ENCODE measurements around the gene RNF182. TPM values are rescaled to one million over a fixed set of nuclear protein-coding genes. Genes with fewer than 3 reads are reported as not detected.

Gene RNF182
- total and polyA plus RNA-seq, 8 donors, result 2.5 to 6.9 (median 5.4) TPM

- intact Hi-C loops (cut with DNase I), result no loop called here
- TF ChIP-seq CTCF (IDR thresholded peaks at IDR 0.05), result no peak
- ATAC-seq, result no peak
Observed at GRCh38 chr6:13978102-13978640, 53.4 kb downstream of the RNF182 start.

GRCh38 chr6:13978787-13979186 is 54.0 kb downstream of the RNF182 start:
- H3K27me3 ChIP-seq, result no peaks in the 10 kb centered on the region
- intact Hi-C loops (cut with DNase I), result no loop called here
- H3K9me3 ChIP-seq, result no peaks in the 10 kb centered on the region
- ATAC-seq, result no peak
- DNase-seq, result no peak
- no peaks in the 10 kb centered on the region for H3K36me3 ChIP-seq
- no peak overlapping the region for H3K4me3 ChIP-seq
- no peaks in the 10 kb centered on the region for H3K4me1 ChIP-seq
- TF ChIP-seq CTCF (IDR thresholded peaks at IDR 0.05), result no peak
- H3K27ac ChIP-seq, result no peak overlapping the region

More at GRCh38 chr6:13978102-13978640, 53.4 kb downstream of the RNF182 start:
- no peaks in the 10 kb centered on the region for H3K36me3 ChIP-seq
- no peak overlapping the region for H3K4me3 ChIP-seq
- no peak overlapping the region for H3K27ac ChIP-seq
- peaks cover 0 to 5% of the 10 kb centered on the region in 2 donors for H3K9me3 ChIP-seq
- no peaks in the 10 kb centered on the region for H3K4me1 ChIP-seq
- DNase-seq, result no peak
- no peaks in the 10 kb centered on the region for H3K27me3 ChIP-seq

- no peaks in the 10 kb centered on the region for H3K4me1 ChIP-seq
- H3K27me3 ChIP-seq, result no peaks in the 10 kb centered on the region
- no peak for DNase-seq
- no peak overlapping the region for H3K27ac ChIP-seq
- no peak for ATAC-seq
- intact Hi-C loops (cut with DNase I), result no loop called here
- TF ChIP-seq CTCF (IDR thresholded peaks at IDR 0.05), result no peak
- H3K36me3 ChIP-seq, result no peaks in the 10 kb centered on the region
- no peak overlapping the region for H3K4me3 ChIP-seq
- no peaks in the 10 kb centered on the region for H3K9me3 ChIP-seq
Observed at GRCh38 chr6:13979284-13980171, 54.8 kb downstream of the RNF182 start.

GRCh38 chr6:13980534-13980933 is 55.8 kb downstream of the RNF182 start:
- Histone ChIP-seq H3K27me3 (no peaks in the 10 kb centered on the region), H3K4me1 (no peaks in the 10 kb centered on the region), H3K27ac (no peak overlapping the region), H3K9me3 (no peaks in the 10 kb centered on the region), H3K36me3 (no peaks in the 10 kb centered on the region), H3K4me3 (no peak overlapping the region)
- intact Hi-C loops (cut with DNase I), result no loop called here
- DNase-seq, result no peak
- no peak for TF ChIP-seq CTCF (IDR thresholded peaks at IDR 0.05)
- no peak for ATAC-seq

- Histone ChIP-seq H3K4me1 (no peaks in the 10 kb centered on the region), H3K27me3 (no peaks in the 10 kb centered on the region), H3K9me3 (no peaks in the 10 kb centered on the region), H3K4me3 (no peak overlapping the region), H3K36me3 (no peaks in the 10 kb centered on the region), H3K27ac (no peak overlapping the region)
- intact Hi-C loops (cut with DNase I), result no loop called here
- no peak for TF ChIP-seq CTCF (IDR thresholded peaks at IDR 0.05)
- ATAC-seq, result peak; percentile 29
- no peak for DNase-seq
Observed at GRCh38 chr6:13985663-13986325, 61.0 kb downstream of the RNF182 start.
